IMR-90 (cell line): ENCODE measurements around the gene TDRD3. TPM values are rescaled to one million over a fixed set of nuclear protein-coding genes. Genes with fewer than 3 reads are reported as not detected.

ENCODE experiments used
- ATAC-seq: fragments of 200-7000 bp; cut with Tn5 transposase; 2 replicates; pipeline ENCODE4 v1.9.1; 2020; ENCODE audit warnings: low read depth, mild to moderate bottlenecking, moderate library complexity
- BruUV-seq: library from RNA; stranded (reverse); fragments of 400-500 nt; replicated peaks from 2 replicates; lab custom pipeline; 2021; lab: Mats Ljungman, UMichigan
- CTCF ChIA-PET: fragments of 300-600 bp; formaldehyde crosslinking; extraction: SDS; loops from one replicate; lab custom pipeline; 2021; ENCODE audit warnings: antibody characterized with exemption; lab: Yijun Ruan, JAX
- POLR2A ChIA-PET: fragments of 300-600 bp; sonication (Branson Sonifier 250); formaldehyde crosslinking; loops from one replicate; lab custom pipeline; 2022; ENCODE audit warnings: antibody characterized with exemption; ENCODE audit not compliant: unreplicated experiment; lab: Charles Lee
- DNase-seq: peaks from one replicate; pipeline ENCODE4 v3.0.0; 2013
- H2AFZ ChIP-seq: replicated peaks from 2 replicates; pipeline ENCODE3; 2013; ENCODE audit warnings: low read length, mild to moderate bottlenecking; ENCODE audit not compliant: poor library complexity
- H2AK5ac ChIP-seq: 2 replicates; pipeline ENCODE4 v1.6.1; 2013; ENCODE audit warnings: low read depth, low read length, inconsistent platforms
- H2AK9ac ChIP-seq: replicated peaks from 2 replicates; pipeline ENCODE3; 2013; ENCODE audit warnings: mild to moderate bottlenecking, low read depth, low read length, moderate library complexity; ENCODE audit not compliant: poor library complexity
- H2BK120ac ChIP-seq: 2 replicates; pipeline ENCODE4 v1.6.1; 2013; ENCODE audit warnings: low read depth, low read length, inconsistent platforms
- H2BK15ac ChIP-seq: 3 replicates; pipeline ENCODE4 v1.6.1; 2013; ENCODE audit warnings: low read depth, low read length, inconsistent platforms
- H2BK20ac ChIP-seq: 2 replicates; pipeline ENCODE4 v1.6.1; 2013; ENCODE audit warnings: low read depth, mild to moderate bottlenecking, inconsistent platforms, low read length, moderate library complexity
- H2BK5ac ChIP-seq: 2 replicates; pipeline ENCODE4 v1.6.1; 2013; ENCODE audit warnings: mild to moderate bottlenecking, low read depth, low read length, inconsistent platforms; ENCODE audit not compliant: poor library complexity, severe bottlenecking
- H3K14ac ChIP-seq: replicated peaks from 2 replicates; pipeline ENCODE4 v1.6.1; 2013; ENCODE audit warnings: low read depth, low read length, inconsistent platforms
- H3K18ac ChIP-seq: 2 replicates; pipeline ENCODE4 v1.6.1; 2013; ENCODE audit warnings: low read depth, low read length, control low read depth
- H3K23ac ChIP-seq: 2 replicates; pipeline ENCODE4 v1.6.1; 2013; ENCODE audit warnings: low read depth, low read length, inconsistent platforms
- H3K27ac ChIP-seq: 2 replicates; pipeline ENCODE4 v1.5.1; 2013; ENCODE audit warnings: mild to moderate bottlenecking, control low read depth, low read length; ENCODE audit not compliant: insufficient read depth
- H3K27me3 ChIP-seq: 2 replicates; pipeline ENCODE4 v1.6.1; 2013; ENCODE audit warnings: low read length; ENCODE audit not compliant: control insufficient read depth, insufficient read depth
- H3K36me3 ChIP-seq: 2 replicates; pipeline ENCODE4 v1.6.1; 2013; ENCODE audit warnings: low read length, mixed read lengths; ENCODE audit not compliant: control insufficient read depth, insufficient read depth
- H3K4ac ChIP-seq: 2 replicates; pipeline ENCODE4 v1.6.1; 2013; ENCODE audit warnings: low read depth, low read length, inconsistent platforms
- H3K4me1 ChIP-seq: 2 replicates; pipeline ENCODE4 v1.6.1; 2013; ENCODE audit warnings: low read length, mixed read lengths; ENCODE audit not compliant: control insufficient read depth, insufficient read depth
- H3K4me2 ChIP-seq: 2 replicates; pipeline ENCODE4 v1.6.1; 2013; ENCODE audit warnings: low read depth, mild to moderate bottlenecking, control low read depth, low read length, moderate library complexity
- H3K4me3 ChIP-seq: 2 replicates; pipeline ENCODE4 v1.5.1; 2013; ENCODE audit warnings: low read depth, mild to moderate bottlenecking, control low read depth, low read length, moderate library complexity; ENCODE audit not compliant: insufficient read depth
- H3K56ac ChIP-seq: 2 replicates; pipeline ENCODE4 v1.6.1; 2013; ENCODE audit warnings: low read length, inconsistent platforms; ENCODE audit not compliant: insufficient read depth; ENCODE audit errors: extremely low read depth
- H3K79me1 ChIP-seq, 2 experiments: 2 replicates each; pipeline ENCODE4 v1.6.1; 2013; ENCODE audit warnings: low read length in 2 of 2, inconsistent platforms in 1 of 2, low read depth in 1 of 2
- H3K9ac ChIP-seq: 2 replicates; pipeline ENCODE4 v1.6.1; 2013; ENCODE audit warnings: low read depth, low read length, control low read depth
- H3K9me1 ChIP-seq: 2 replicates; pipeline ENCODE4 v1.6.1; 2013; ENCODE audit warnings: low read length, inconsistent platforms; ENCODE audit not compliant: insufficient read depth
- H3K9me3 ChIP-seq: 2 replicates; pipeline ENCODE4 v1.6.1; 2013; ENCODE audit warnings: low read length; ENCODE audit not compliant: control insufficient read depth, insufficient read depth
- H4K20me1 ChIP-seq: 2 replicates; pipeline ENCODE4 v1.6.1; 2013; ENCODE audit warnings: low read length, inconsistent platforms; ENCODE audit not compliant: insufficient read depth
- H4K5ac ChIP-seq: 2 replicates; pipeline ENCODE4 v1.6.1; 2013; ENCODE audit warnings: mild to moderate bottlenecking, low read depth, low read length, control low read depth
- H4K8ac ChIP-seq, 2 experiments: 2 replicates each; pipeline ENCODE4 v1.6.1; 2013; ENCODE audit warnings: low read depth in 2 of 2, low read length in 2 of 2, control low read depth in 1 of 2, inconsistent platforms in 1 of 2
- H4K91ac ChIP-seq: 2 replicates; pipeline ENCODE4 v1.6.1; 2013; ENCODE audit warnings: low read depth, low read length, inconsistent platforms; ENCODE audit not compliant: insufficient read depth
- BHLHE40 ChIP-seq: fragments of 150-350 bp; IDR thresholded peaks from 2 replicates; pipeline ENCODE4 v1.6.1; 2016; ENCODE audit warnings: mild to moderate bottlenecking, low read depth, low read length
- CEBPB ChIP-seq: IDR thresholded peaks from 2 replicates; pipeline ENCODE4 v1.6.1; 2012; ENCODE audit warnings: low read depth, low read length, improper control_type of control experiment
- CHD1 ChIP-seq: IDR thresholded peaks from 2 replicates; pipeline ENCODE4 v1.6.1; 2012; ENCODE audit warnings: low read depth, low read length, improper control_type of control experiment
- CTCF ChIP-seq: conservative IDR thresholded peaks from 2 replicates; pipeline ENCODE4 v1.5.1; 2012; ENCODE audit warnings: mild to moderate bottlenecking, low read depth, low read length, improper control_type of control experiment
- ELK1 ChIP-seq: fragments of 150-350 bp; IDR thresholded peaks from 2 replicates; pipeline ENCODE4 v1.6.1; 2016; ENCODE audit warnings: low read depth, mild to moderate bottlenecking, low read length, moderate library complexity, borderline replicate concordance
- FOS ChIP-seq: fragments of 150-350 bp; IDR thresholded peaks from 2 replicates; pipeline ENCODE4 v1.6.1; 2016; ENCODE audit warnings: low read depth, low read length
- MAFK ChIP-seq: IDR thresholded peaks from 2 replicates; pipeline ENCODE4 v1.6.1; 2012; ENCODE audit warnings: low read depth, low read length, improper control_type of control experiment
- MAZ ChIP-seq: IDR thresholded peaks from 2 replicates; pipeline ENCODE4 v1.6.1; 2012; ENCODE audit warnings: low read depth, mild to moderate bottlenecking, low read length, improper control_type of control experiment, moderate library complexity, borderline replicate concordance
- MXI1 ChIP-seq: IDR thresholded peaks from 2 replicates; pipeline ENCODE4 v1.6.1; 2012; ENCODE audit warnings: low read depth, mild to moderate bottlenecking, low read length, moderate library complexity, borderline replicate concordance
- NFE2L2 ChIP-seq: fragments of 150-350 bp; IDR thresholded peaks from 2 replicates; pipeline ENCODE4 v1.6.1; 2016; ENCODE audit warnings: low read depth, mild to moderate bottlenecking, low read length
- POLR2A ChIP-seq: IDR thresholded peaks from 2 replicates; pipeline ENCODE4 v1.6.1; 2012; ENCODE audit warnings: mild to moderate bottlenecking, low read depth, low read length
- RAD21 ChIP-seq: IDR thresholded peaks from 2 replicates; pipeline ENCODE4 v1.6.1; 2012; ENCODE audit warnings: low read length, improper control_type of control experiment
- RCOR1 ChIP-seq: IDR thresholded peaks from 2 replicates; pipeline ENCODE4 v1.6.1; 2012; ENCODE audit warnings: mild to moderate bottlenecking, low read length, improper control_type of control experiment; ENCODE audit not compliant: insufficient replicate concordance
- RFX5 ChIP-seq: IDR thresholded peaks from 2 replicates; pipeline ENCODE4 v1.8.0; 2012; ENCODE audit warnings: low read depth, mild to moderate bottlenecking, low read length, moderate library complexity
- SMC3 ChIP-seq: fragments of 150-350 bp; IDR thresholded peaks from 2 replicates; pipeline ENCODE4 v1.6.1; 2016; ENCODE audit warnings: low read depth, mild to moderate bottlenecking, antibody characterized with exemption, low read length, moderate library complexity
- USF2 ChIP-seq: fragments of 150-350 bp; IDR thresholded peaks from 2 replicates; pipeline ENCODE4 v1.6.1; 2017; ENCODE audit warnings: mild to moderate bottlenecking, antibody characterized with exemption, low read length, low read depth
- WGBS, 2 experiments: methylation state at CpG; one replicate each; pipeline versions ENCODE4 v1.1.5 to v1.1.7; 2013; ENCODE audit warnings: missing lambda C conversion rate in 2 of 2; ENCODE audit not compliant: insufficient read length in 1 of 2; ENCODE audit errors: extremely low coverage in 2 of 2; 5-methylcytosine and 5-hydroxymethylcytosine counted together
- dilution Hi-C: fragments of 300-500 bp; cut with HindIII; formaldehyde crosslinking; loops from one replicate; pipeline ENCODE4 v1.14.3; 2018; ENCODE audit warnings: low sequenced_read_pairs; ENCODE audit not compliant: unreplicated experiment
- in situ Hi-C: fragments of 300-500 bp; cut with MboI; formaldehyde crosslinking; loops from 3 replicates; pipeline ENCODE4 v1.14.3; 2019; ENCODE audit warnings: low sequenced_read_pairs, inconsistent platforms, mixed read lengths
- intact Hi-C: fragments of 100-400 bp; cut with micrococcal nuclease; formaldehyde crosslinking; loops from 2 replicates; pipeline ENCODE4 v1.10.0; 2022
- polyA plus RNA-seq, 3 experiments: library from polyadenylated mRNA; depleted of rRNA; stranded (reverse); fragments of >200 nt; gene quantifications; 2 replicates each; pipeline ENCODE4 v1.2.3, GENCODE V29; 2012; ENCODE audit warnings: low replicate concordance in 1 of 3
- total RNA-seq: library from RNA; depleted of rRNA; stranded (reverse); fragments of >200 nt; gene quantifications from 2 replicates; pipeline ENCODE4 v1.2.3, GENCODE V29; 2012

The TDRD3 gene
- total and polyA plus RNA-seq, 2 of the 4 experiments (the other 2 are of a cell fraction) = 3.9 to 12.0 TPM

GRCh38 chr13:60347690-60348089 is 49.3 kb upstream of the TDRD3 start:
- H3K14ac ChIP-seq = no peak overlapping the region
- H3K9me1 ChIP-seq = no peaks in the 10 kb centered on the region
- no peak overlapping the region for H3K23ac ChIP-seq
- H3K9me3 ChIP-seq = no peaks in the 10 kb centered on the region
- H3K27ac ChIP-seq = no peak overlapping the region
- no peaks in the 10 kb centered on the region for H3K36me3 ChIP-seq
- dilution Hi-C loops = no loop called here
- BruUV-seq = no TSS peak
- WGBS, 2 experiments = no CpG with 5 or more reads among the region's 2 CpGs
- H2AK9ac ChIP-seq = no peak overlapping the region
- H2AFZ ChIP-seq = no peak overlapping the region
- H3K56ac ChIP-seq = no peak overlapping the region
- no peak overlapping the region for H3K18ac ChIP-seq
- H2BK120ac ChIP-seq = no peak overlapping the region
- intact Hi-C loops = no loop called here
- no peak overlapping the region for H2BK5ac ChIP-seq
- no peak overlapping the region for H3K9ac ChIP-seq
- H3K4me1 ChIP-seq = no peaks in the 10 kb centered on the region
- H2BK15ac ChIP-seq = no peak overlapping the region
- H4K8ac ChIP-seq = no peak overlapping the region
- no peak overlapping the region for H4K91ac ChIP-seq
- H3K4me2 ChIP-seq = no peak overlapping the region
- TF ChIP-seq RFX5 (no peak), MAFK (no peak), MAZ (no peak), NFE2L2 (no peak), CTCF (no peak), SMC3 (no peak), USF2 (no peak), CEBPB (no peak), FOS (no peak), POLR2A (no peak), CHD1 (no peak), RAD21 (no peak), ELK1 (no peak), BHLHE40 (no peak), RCOR1 (no peak), MXI1 (no peak)
- DNase-seq (no peak), ATAC-seq (no peak)
- H3K4me3 ChIP-seq = no peak overlapping the region
- H2AK5ac ChIP-seq = no peak overlapping the region
- H4K5ac ChIP-seq = no peak overlapping the region
- H4K20me1 ChIP-seq = no peaks in the 10 kb centered on the region
- ChIA-PET CTCF (interaction anchor here (0.7 to 1.2 kb wide), 2 partner anchors 12 to 640 kb away, joined by 3 read pairs; no protein-coding TSS in a partner anchor), POLR2A (no interaction called here)
- no peak overlapping the region for H2BK20ac ChIP-seq
- in situ Hi-C loops = loop anchor here (25.0 kb wide), 2 partner anchors 660 to 960 kb away; no protein-coding TSS in a partner anchor
- no peaks in the 10 kb centered on the region for H3K79me1 ChIP-seq
- no peak overlapping the region for H3K4ac ChIP-seq
- H3K27me3 ChIP-seq = peaks cover 7% of the 10 kb centered on the region; the same call in 1 of the 2 replicates
